HG02870 (cell line): Measurements from ENCODE around the gene OAS2.

ENCODE experiments used
- ATAC-seq: cut with Tn5 transposase; IDR thresholded peaks from one replicate; pipeline ENCODE4 v1.9.1; 2021; ENCODE audit warnings: mild to moderate bottlenecking, moderate library complexity; ENCODE audit not compliant: unreplicated experiment

OAS2 gene

DNA sequence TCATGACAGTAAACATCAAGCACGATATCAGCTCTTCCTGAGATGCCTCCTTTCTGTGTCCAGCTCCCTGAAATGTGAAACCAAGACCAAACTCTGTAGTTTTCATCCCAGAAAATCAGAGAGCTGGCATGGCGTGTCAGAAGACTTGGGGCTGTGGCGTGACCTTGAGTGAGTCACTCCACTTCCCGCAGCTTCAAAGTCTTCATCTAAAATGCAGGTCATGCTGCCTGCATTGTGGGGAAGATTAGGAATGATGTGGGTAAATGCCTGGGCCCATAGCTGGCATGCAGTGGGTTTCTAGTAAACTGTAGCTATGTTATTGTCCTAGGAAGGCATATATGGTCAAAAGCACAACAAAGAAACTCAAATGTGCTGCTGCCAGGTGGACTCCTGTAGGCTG, 28.8 kb downstream of the OAS2 start:
- ATAC-seq, result no peak

- no peak for ATAC-seq
Observed at GRCh38 chr12:113010701-113011100, 32.4 kb downstream of the OAS2 start.

- no peak for ATAC-seq
Observed at GRCh38 chr12:113014565-113014964, 36.2 kb downstream of the OAS2 start.

GRCh38 chr12:113016796-113017195, 38.5 kb downstream of the OAS2 start:
- no peak for ATAC-seq

DNA sequence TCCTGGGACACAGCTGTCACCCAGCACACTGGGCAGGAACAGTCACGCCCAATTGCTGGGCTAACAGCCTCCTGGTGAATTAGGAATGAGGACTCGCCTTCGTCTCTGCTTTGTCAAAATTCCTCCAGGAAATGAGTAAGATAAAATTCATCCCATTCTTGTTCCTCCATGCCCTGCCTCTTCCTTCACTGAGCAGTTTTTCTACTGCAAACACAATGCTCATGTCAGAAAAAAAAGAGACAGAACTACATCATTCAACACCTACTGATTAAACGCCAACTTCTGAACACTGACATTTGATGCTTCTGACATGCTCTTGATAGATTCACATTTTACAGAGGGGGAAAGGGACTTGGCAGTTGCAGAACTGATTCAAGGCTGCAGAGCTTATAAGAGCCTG, 40.7 kb downstream of the OAS2 start:
- ATAC-seq, result no peak

DNA sequence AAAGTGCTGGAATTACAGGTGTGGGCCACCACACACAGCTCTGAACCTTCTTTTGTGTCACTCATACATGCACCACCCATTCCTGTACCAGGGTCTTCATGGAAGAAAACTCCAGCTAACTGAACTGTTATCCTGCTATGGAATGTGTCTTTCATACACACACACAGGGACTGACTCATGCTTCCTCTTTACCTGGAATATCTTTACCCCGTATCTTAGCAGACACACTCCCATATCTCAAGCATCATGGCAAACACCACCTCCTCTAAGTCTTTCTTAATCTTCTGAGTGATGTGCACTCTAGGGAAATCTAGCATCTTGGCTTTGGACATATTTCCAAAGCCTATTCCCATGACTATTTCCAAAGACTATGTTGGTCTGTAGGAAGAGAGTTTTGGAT, 43.2 kb downstream of the OAS2 start:
- ATAC-seq, result no peak

DNA sequence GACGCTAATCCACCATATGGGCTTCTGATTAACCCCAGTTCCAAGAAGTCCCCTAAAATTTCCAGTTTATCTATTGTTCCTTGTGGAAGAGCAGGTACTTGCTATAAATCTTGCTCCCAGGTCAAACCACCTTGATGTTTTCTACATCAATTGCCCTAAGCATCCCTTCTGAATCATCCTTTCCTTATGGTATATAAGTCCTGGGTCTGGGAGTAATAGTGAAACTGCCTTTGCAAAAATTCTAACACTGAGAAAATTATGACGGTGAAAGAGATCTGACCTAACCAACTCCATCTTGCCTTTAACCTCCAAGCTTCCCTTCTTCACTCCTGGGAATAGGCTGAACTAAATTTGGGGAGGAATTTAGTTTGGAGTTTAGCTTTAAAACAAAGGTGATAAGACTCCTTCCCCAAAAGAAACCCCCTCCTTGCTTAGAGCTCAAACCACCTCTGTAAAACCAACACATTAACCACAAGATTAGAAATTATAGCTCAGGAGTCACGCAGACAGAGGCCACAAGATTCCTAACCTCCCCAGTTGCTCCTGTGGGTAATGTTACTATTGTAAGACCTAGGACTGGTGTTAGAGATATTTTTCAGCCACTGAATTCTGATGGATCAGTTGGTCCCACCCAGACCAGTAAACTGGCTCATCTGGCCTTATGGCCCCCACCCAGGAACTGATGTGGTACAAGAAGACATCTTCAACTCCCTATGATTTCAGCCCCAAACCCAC, 44.4 kb downstream of the OAS2 start:
- ATAC-seq, result no peak

GRCh38 chr12:113027726-113028125, 49.4 kb downstream of the OAS2 start:
- ATAC-seq, result no peak

GRCh38 chr12:113030875-113031525, 52.7 kb downstream of the OAS2 start:
- ATAC-seq, result no peak

DNA sequence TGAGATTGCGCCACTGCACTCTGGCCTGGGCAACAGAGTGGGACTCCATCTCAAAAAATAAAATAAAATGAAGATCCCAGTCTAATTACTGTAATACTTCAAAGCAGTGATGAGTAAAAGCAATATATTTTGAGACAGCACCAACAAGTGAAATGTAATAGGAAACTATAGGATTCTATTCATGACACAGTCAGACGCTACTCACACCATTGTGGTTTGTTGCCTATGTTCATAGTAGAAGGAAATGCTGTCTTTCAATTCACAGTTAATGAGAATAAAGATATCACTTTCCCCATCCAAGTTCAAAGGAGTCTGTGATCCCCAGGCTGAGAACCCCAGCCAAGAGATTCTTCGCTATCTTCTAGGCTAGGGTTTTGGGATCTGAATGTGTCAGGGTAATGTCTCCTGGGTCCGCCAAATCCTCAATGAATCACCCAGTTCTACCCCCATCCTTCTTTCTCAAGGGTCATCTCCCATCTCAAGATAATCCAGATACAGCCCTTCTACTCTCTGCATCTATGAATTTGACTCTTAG, 61.7 kb downstream of the OAS2 start:
- no peak for ATAC-seq

DNA sequence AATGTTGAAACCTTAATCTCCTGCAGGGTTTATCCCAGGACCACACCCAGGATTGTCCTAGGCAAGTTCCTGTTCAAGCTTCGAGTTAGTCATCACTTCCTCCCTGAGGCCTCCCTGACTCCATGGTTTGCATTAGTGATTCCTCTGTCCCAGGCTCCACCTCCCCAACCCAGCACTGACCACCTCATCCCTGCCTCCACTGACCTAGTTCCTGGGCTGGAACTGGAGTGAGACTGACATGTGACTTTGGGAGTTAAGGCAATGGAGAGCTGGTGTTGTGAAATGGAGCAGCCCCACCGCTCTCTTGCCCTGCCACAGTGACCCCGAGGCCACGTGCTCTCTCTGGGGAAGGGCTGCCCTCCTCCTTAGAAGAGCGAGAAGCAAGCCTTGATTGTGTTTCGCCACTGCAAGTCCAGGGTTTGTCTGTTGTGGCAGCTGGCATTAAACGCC, 62.4 kb downstream of the OAS2 start:
- no peak for ATAC-seq

GRCh38 chr12:113041560-113041959, 63.2 kb downstream of the OAS2 start:
- ATAC-seq, result no peak

DNA sequence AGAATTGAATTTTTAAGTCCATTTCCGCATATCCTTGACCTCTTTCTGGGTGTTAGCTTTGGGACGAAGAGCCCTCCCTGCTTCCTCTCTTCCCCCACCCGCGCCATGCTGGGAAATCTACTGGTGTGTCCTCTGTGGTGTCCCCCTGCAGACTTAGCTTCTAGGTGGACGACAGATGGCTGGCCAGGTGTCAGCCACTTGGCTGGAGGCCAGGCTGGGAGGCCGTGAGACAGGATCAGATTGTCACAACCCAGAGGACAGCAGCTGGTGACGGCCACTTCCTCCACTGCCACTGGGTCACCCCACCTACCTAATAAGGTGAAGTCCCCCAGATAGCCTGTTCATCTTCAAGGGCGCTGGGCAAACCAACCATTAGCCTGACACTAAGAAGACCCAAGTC, 64.9 kb downstream of the OAS2 start:
- ATAC-seq, result no peak

GRCh38 chr12:113044516-113044915, 66.2 kb downstream of the OAS2 start:
- no peak for ATAC-seq

- ATAC-seq, result no peak
Observed at GRCh38 chr12:113048716-113049127, 70.4 kb downstream of the OAS2 start.

DNA sequence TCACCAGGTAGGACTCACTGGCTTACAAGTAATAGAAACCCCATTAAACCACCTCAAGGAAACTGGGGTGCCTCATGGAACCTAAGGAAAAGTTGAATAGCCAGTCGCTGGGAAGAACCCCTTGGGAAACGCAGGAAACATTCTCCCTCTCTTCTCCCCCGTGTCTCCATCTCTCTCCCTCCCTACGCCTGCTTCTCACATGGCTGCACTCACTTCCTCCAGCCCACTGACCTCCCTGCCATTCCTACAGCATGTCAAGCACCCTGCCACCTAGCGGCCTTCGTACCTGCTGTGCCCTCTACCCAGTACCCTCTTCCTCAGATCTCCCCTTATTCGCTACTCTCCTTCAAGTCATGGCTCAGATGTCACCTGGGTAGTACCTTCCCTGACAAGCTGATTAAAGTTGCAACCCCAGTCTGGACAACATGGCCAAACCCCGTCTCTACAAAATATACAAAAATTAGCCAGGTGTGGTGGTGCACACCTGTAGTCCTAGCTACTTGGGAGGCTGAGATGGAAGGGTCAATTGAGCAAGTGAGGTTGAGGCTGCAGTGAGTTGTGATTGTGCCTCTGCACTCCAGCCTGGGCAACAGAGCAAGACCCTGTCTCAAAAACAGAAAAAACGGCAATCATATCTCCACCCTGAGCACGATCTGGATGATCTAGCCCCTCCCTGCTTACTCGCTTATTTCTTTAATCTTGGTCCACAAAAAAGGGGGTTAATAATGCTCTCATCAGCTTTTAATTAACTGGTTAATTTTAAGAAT, 71.8 kb downstream of the OAS2 start:
- no peak for ATAC-seq

GRCh38 chr12:113050795-113051194, 72.5 kb downstream of the OAS2 start:
- no peak for ATAC-seq

DNA sequence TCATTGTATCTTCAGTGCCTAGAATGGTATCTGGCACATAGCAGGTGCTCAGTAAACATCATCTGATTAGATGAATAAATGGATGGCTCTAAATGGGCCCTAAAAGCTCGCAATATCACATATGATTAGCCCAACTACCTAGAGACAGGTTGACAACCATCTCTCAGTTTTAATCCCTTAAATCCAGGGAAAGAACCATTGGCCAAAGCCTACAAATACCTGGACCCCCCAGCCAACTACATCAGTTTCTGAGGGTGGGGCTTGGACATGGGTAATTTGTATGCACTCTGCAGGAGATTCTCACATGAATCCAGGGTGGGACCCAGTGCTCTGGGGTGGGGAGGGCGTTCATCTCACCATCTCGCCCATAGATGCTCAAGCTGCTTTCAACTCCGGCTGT, 73.4 kb downstream of the OAS2 start:
- ATAC-seq, result no peak

GRCh38 chr12:113052326-113052725, 74.0 kb downstream of the OAS2 start:
- no peak for ATAC-seq

GRCh38 chr12:113054948-113055486, 76.7 kb downstream of the OAS2 start:
- no peak for ATAC-seq
